NCI-H128 (cell line): ENCODE data around the gene FASTK.

ENCODE experiments used
- DNase-seq: peaks from one replicate; lab custom pipeline; 2025; ENCODE audit not compliant: unreplicated experiment; lab: John Stamatoyannopoulos, UW

The FASTK gene

DNA sequence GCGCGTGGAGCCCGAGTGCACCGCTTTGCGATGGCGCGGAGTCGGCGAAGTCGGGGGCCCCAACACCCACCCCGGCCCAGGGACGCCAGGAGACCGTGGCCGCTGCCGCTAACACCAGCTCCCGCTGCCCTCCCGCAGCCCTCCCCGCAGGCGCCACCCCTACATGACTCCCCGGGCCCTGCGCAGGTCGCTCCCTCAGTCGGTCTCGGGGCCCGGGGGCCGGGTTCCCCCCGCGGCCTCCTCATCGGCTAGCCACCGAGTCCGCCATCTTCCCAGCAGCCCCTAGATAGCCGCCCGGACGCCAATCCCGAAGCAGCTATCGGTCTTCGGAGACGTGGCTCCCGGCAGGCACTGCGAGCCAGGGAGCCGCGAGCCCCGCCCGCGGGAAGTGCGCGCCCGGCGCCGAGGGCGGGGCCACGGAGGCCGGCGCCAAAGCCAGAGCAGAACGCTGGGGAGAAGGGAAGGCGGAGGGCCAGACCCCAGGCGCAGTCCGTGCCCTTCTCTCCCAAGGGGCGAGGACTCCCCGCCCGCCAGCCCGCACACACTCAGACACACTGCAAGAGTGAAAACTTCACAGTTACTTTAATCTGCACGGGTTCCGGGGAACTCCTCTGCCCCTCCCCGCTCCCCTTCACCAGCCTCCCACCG is at the start of gene FASTK:
FASTK (minus strand) TSS at position 288 of the 648 bp plus-strand sequence; CDS start at position 245, 43 bp downstream.
- DNase-seq: peak; percentile 69

GRCh38 chr7:151129960-151130591 is 49.5 kb upstream of the FASTK start:
- DNase-seq: no peak

GRCh38 chr7:151129117-151129959 is 48.7 kb upstream of the FASTK start:
- DNase-seq: no peak

DNA sequence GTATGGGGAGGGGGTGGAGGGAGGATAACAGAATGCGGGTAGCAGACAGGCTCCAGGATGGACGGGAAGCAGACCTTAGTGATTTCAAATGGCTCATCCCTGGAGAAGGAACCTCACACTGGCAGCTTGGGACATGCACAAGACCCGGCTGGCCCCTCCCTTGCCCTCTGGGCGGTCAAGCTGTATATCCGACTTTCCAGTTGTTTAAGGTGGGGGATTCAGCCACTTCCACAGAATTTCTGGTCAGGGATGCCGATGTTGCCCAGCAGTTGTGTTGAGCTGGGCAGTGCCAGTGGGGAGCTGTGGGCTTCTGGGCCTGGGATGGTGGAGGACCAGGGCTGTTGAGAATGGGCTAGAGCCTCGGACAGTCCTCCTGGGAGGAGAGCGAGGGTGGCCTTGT is 48.1 kb upstream of the FASTK start:
- DNase-seq: no peak

DNA sequence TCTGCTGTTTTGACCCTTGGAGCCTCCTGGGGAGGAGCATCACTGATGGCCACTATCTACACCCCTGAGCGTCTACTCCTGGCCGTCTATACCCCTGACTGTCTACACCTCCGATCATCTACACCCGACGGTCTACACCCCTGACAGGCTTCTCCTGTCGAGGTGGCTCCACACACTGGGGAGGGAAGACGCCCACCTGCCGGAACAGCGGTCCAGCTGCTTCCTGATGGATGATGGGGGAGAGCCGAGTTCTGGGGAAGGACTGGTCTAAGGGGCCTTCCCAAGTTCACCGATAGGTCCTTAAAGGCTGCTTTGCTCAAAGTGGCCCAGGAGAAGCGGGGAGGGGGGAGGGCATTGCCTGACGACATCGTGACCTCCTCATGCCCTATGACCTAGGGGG is 47.5 kb upstream of the FASTK start:
- DNase-seq: no peak

DNA sequence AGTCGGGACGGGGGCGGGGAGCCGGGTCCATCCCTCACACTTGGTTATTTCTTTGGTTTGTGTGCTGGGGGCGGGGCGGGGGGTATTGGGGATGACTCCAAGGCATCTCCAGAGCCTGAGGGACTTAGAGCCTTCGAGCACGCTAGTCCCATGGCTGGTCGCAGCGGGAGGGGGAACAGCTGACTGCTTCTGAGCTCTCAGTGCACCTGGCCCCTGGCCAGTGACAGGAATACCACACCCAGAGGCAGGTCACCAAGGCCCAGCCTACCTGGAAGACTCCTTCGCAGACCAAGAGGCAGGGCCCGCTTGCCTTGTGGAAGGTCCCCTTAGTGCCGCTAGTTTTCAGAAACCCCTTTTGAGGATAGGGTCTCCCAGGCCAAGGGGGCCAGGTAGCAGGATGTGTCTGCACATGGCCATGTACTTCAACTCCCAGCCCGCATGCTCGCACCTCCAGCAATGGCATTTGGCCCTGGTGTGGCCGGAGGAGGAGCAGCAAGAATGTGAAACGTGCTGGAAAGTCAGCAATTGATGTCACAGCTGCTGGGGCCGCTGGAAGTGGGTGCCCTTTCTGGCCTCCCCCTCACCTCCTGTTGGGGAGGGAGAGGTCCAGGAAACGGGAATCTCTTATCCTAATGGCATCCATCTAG is 46.0 kb upstream of the FASTK start:
- no peak for DNase-seq

DNA sequence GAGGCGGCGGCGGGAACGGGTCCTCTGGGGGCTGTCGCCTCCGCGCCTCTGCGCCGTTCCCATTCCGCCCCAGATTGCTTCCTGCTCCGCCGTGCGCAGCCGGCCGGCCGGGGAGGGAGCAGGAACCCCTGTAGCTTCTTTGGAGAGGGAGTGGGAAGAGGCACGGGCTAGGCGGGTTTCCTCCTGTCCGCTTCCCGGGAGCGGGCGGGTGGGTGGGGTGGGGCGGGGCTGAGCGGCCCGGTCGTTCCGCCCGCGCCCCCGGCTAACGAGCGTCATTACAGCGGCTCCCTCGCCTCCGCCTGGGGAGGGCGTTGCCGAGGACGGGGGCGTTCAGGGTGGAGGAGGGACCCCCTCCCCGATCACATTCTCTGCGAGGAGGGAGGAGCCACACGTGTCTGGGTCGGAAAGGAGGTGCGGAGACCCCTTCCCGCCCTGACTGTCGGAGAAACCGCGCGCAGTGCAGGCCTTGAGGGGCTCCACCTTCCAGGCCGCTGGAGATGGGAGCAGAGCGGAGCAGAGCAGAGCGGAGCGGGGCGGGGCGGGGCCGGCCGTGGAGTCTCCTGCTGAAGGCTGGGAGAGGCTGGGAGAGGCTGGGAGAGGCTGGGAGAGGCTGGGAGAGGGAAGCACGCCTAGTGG is 45.4 kb upstream of the FASTK start:
- no peak for DNase-seq

DNA sequence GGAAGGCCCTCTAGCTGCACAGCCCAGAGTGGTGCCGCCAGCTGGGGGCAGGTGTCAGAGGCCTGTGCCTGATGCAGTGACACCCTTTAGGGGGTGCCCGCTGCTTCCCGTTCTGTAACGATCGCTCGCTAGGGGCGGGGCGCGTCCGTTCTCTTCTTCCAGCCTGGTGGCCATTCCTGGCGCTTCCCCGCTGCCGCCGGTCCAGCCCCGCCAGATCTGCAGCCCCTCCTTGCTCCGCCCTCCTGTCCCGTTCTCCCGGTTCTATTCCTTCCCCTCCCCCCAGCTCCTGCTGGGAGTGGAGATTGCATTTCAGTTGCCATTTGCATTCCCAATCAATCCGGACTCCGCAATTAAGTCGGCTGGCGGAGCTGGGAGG is 44.8 kb upstream of the FASTK start:
- no peak for DNase-seq

GRCh38 chr7:151124899-151125399 is 44.3 kb upstream of the FASTK start:
- no peak for DNase-seq

DNA sequence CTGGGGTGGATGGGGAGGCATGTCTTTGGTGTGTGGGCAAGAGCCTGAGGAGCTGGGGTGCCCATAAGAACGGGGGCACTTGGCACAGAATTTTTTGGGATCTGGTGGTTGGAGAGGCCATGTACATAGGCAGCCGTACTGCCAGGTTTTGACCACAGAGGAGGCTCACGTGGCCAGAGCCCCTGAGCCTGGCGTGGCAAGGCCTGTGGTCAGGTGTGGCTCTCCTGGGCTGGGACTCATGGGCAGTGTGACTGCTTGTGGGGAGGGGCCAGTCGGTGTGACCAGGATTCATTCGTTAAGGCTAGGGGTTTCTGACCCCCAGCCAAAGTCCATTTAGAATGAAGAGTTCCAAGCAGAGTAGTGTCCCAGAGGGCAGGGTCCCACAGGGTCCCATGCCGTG is 43.9 kb upstream of the FASTK start:
- DNase-seq: no peak

- peak; percentile 35 for DNase-seq
These were observed 43.3 kb upstream of the FASTK start for GRCh38 chr7:151123822-151124464.

- no peak for DNase-seq
These were observed 42.7 kb upstream of the FASTK start for GRCh38 chr7:151123158-151123821.

- no peak for DNase-seq
These were observed 42.2 kb upstream of the FASTK start for GRCh38 chr7:151122796-151123157.

DNA sequence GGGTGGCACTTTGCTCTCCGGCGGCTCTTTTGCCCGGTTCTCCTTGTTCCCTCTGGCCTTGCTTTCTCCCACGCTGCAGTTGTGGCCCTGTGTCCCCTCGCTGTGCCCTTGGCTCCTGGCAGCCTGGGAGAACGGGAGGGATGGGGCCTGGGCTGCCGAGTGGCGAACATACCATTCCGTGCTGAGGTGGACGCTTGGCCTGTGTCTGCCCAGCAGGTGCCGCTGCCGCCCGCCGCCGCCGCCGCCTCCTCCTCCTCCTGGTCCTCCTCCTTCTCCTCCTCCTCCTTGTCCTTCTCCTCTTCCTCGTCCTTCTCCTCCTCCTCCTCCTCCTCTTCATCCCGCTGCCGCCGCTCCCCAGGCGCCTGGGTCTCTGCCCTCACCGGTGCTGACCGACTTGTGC is 41.7 kb upstream of the FASTK start:
- no peak for DNase-seq

DNA sequence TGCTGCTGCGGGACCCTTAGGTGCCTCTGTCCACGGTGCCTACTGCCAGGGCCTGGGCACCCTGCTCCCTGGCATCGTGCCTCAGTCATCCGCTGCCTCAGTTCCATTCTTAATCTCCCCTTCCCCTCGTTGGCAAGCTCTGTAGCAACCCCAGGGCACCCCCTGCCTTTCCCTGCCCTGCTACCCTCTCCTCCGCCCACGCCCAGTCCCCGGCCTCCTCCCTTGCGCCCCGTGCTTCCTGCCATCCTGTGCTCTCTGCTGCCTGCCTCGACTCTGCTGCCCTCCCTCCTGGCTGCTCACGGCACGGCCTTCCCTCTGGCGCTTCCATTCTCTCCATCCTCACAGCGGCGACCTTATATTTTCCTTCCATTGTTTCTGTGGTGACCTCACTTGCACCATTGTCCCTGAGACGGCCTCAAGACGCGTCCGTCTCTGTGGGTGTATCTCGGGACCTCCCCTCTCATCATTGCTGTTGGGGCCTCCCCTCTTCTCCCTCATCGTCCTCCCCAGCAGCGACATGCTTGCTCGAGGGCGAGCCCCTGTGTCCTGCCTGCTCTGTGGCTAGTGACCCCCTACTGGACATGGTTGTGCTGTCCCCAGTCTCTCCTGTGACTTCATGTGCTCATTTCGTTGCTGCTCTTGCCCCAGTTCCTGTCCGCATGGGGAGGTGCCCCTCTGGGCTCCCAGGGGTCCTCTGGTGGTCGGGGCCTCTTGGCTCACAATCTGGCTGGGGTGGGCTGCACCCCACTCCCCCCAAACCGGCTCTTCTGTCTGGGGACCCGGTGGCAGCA is 41.0 kb upstream of the FASTK start:
- no peak for DNase-seq

DNA sequence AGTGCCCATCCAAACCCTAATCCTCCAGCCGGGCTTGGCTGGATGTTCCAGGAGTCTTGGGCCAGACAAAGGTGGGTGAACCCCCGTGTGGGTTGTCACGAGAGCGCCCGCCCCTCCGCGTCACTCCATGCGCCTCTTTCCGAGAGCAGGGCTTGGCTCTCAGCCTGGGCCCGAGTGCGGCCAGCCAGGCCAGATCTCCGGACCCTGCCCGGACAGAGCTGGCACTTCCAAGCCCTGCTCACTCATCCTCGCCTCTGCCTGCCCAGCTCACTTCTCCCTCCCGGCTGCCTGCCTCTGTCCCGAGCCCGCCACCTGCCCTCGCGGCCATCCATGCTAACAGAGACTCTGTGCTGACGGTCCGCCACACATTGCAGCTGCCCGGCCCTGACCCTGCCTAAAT is 40.3 kb upstream of the FASTK start:
- DNase-seq: no peak

GRCh38 chr7:151119902-151120301 is 39.3 kb upstream of the FASTK start:
- DNase-seq: no peak

DNA sequence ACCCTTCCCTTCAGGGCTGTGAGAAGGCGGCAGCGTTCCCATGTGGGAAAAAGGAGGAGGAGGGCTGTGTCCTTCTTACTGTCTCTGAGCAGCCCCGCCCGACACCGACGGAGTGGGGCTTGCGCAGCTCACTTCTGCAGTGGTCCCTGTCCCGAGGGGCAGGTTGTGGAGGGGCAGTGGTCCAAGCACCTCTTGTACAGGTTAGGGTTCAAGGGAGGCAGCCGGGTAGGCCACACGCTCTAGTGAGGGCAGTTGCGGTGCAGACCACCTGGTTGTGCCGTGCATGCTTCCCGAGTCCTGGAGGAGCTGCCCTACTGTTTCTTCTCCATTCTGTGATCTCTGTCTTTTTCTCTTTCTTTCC is 38.4 kb upstream of the FASTK start:
- DNase-seq: no peak
